HG02610 (cell line): ENCODE results near the gene HTR3A.

ENCODE experiments used
- ATAC-seq: cut with Tn5 transposase; IDR thresholded peaks from one replicate; pipeline ENCODE4 v1.9.1; 2021; ENCODE audit warnings: mild to moderate bottlenecking, moderate library complexity; ENCODE audit not compliant: unreplicated experiment

The HTR3A gene

GRCh38 chr11:113977701-113978100, 2.8 kb downstream of the HTR3A start:
- no peak for ATAC-seq

DNA sequence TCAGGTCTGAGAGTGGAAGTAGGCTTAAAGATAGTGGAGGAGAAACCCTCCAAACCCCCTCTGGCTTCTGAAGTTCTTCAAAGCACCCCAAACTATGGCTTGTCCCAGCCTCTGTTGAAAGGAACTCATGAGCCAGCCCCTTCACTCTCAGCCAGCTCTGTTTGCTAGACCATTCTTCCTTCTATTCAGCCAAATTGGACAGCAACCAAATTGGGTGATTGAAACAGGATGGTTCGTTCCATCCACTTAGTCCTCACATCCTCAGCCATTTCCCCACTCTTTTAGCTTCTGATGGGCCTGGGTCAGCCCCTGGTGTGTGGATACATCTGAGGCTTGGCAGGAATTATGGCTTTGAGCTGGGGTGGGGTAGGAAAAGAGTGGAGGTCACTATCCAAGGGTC, 4.5 kb downstream of the HTR3A start:
- ATAC-seq = no peak

GRCh38 chr11:113980785-113981184, 5.9 kb downstream of the HTR3A start:
- ATAC-seq = no peak

GRCh38 chr11:113982306-113982705, 7.4 kb downstream of the HTR3A start:
- no peak for ATAC-seq

DNA sequence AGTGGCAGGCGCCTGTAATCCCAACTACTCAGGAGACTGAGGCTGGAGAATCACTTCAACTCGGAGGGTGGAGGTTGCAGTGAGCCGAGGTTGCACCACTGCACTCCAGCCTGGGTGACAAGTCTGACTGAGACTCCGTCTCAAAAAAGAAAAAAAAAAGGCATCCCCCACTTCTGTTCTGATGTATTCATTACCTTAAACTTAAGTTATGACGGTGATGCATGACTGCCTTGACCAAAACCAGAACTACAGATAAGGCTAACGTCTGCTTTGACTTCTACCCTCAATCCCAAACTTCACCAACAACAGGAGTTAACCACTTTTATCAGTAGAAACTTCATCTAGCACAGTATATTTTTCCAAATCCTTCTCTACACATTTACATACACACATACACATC, 9.9 kb downstream of the HTR3A start:
- ATAC-seq = no peak

GRCh38 chr11:113985906-113986305, 11.0 kb downstream of the HTR3A start:
- ATAC-seq = no peak

DNA sequence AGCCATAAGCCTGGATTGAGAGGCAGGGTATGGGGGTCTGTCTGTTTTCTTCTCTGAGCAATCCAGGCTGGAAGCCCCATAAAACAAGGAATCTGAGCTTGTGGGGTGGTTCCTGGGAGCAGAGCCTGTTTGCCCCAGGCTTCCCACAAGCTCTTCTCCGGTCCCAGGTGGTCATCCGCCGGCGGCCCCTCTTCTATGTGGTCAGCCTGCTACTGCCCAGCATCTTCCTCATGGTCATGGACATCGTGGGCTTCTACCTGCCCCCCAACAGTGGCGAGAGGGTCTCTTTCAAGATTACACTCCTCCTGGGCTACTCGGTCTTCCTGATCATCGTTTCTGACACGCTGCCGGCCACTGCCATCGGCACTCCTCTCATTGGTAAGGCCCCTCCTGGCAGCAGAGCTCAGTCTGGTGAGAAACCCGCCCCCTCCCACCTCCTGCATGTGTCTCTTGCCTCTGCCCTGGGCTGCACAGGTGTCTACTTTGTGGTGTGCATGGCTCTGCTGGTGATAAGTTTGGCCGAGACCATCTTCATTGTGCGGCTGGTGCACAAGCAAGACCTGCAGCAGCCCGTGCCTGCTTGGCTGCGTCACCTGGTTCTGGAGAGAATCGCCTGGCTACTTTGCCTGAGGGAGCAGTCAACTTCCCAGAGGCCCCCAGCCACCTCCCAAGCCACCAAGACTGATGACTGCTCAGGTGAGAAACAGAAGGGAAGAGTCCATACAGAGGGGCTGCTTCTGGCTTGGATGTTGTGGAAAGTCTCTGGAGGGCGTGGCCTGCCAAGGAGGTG, 11.6 kb downstream of the HTR3A start:
- no peak for ATAC-seq

DNA sequence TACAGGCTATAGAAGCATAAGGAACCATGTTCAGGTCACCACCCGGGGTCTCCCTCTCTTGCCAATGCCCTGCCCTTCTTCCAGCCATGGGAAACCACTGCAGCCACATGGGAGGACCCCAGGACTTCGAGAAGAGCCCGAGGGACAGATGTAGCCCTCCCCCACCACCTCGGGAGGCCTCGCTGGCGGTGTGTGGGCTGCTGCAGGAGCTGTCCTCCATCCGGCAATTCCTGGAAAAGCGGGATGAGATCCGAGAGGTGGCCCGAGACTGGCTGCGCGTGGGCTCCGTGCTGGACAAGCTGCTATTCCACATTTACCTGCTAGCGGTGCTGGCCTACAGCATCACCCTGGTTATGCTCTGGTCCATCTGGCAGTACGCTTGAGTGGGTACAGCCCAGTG, 14.5 kb downstream of the HTR3A start:
- ATAC-seq = no peak

DNA sequence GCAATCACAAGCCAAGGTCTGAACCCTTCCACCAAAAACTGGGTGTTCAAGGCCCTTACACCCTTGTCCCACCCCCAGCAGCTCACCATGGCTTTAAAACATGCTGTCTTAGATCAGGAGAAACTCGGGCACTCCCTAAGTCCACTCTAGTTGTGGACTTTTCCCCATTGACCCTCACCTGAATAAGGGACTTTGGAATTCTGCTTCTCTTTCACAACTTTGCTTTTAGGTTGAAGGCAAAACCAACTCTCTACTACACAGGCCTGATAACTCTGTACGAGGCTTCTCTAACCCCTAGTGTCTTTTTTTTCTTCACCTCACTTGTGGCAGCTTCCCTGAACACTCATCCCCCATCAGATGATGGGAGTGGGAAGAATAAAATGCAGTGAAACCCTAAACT, 15.0 kb downstream of the HTR3A start:
- ATAC-seq = no peak

DNA sequence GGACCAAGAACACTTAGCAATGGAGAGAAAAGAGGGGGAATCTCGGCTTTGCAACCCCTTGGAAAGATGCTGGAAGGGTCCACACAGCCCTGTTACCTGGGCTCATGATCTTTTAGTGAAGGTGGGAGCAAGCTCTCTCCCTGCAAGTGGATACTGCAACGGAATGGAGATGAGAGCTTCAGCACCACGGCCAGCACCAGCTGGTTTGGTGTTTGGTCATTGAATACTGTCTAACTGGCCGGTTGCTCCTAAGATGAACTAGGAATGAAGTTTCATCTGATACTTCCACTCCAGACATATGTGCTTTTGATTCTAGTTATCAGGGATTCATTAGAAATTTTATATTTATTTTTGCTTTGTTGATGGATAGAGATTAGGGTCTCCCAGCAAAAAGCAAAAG, 16.3 kb downstream of the HTR3A start:
- ATAC-seq = no peak

GRCh38 chr11:113991718-113992458, 17.0 kb downstream of the HTR3A start:
- ATAC-seq = no peak

- no peak for ATAC-seq
Measured at GRCh38 chr11:113992459-113993110, 17.7 kb downstream of the HTR3A start.

DNA sequence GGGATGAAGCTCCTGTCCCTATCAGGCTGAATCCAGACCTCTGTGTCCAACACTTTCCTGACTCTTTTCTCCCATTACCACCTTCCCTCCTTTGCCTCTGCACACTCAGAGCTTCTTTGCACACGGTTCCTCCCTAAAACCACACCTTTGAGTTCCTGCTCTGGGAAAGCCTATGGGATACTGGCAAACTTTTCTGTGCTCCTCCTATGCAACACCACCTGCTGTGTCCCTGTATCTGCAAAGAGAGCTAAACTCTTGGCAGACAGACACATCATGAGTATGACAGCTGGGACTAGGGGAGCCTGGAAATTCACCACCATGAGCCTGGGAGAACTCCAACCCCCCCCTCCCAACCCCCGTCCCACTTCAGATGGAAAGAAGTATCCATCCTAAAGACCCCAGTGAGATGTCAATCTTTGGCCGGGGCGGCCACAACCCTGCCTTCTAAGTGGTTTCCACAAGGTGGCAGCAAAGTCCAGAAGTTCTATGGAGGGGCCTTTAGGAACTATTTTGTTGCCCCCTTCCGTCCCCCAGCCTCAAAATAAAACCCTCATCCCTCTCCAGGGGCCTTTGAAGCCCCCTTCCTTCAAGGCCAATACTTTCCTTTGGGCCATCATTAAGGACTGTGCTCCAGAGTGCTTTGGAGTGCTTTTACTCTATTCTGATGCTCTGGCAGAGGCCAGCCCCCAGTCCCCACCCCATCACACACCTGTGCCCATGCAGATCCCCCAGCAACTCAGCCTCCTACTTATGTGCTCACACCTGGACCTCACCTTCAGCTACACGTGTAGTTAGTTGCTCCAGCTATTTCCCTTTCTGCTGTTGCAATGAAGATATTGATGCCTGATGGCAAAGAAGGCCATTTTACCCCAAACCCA, 19.4 kb downstream of the HTR3A start:
- ATAC-seq = no peak

- no peak for ATAC-seq
Measured at GRCh38 chr11:113997473-113997872, 22.6 kb downstream of the HTR3A start.

- no peak for ATAC-seq
Measured at GRCh38 chr11:113998574-113998973, 23.7 kb downstream of the HTR3A start.

DNA sequence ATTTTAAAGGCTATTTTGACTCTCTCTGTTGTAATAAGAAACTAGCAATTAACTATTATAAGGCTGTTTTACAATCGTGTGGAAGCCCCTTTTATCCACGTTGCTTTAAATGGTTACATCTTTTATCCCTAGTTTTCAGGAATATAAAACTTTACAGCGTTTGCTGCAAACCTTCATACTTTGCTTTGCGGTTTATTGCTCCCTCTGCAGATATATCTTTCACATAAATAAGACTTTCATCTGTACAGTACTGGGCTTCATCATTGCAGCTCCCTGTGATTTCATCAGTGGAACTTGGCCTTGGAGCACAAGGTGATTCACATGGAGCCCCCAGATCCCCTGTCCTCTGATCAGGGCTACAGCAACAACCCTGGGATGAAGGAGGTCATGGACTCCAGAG, 25.6 kb downstream of the HTR3A start:
- ATAC-seq = no peak

DNA sequence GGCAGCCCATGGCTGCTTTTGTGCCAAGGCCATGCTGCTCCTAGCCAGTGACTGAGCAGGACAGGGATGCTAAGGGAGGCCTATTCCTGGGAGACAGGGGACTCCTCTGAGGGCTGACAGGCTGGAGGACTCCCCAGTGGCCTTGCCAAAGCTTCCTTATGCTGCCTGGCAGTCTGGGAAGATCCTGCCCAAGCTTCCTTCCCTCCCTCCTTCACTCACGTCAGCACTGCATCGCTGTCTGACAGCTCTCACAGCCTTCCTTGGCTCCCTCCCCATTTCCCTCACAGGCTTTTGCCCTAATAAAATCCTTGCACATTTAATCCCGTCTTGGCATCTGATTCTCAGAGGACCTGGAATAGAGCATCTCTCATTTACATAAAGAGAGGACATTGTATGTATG, 26.5 kb downstream of the HTR3A start:
- no peak for ATAC-seq

- no peak for ATAC-seq
Measured at GRCh38 chr11:114008331-114008730, 33.4 kb downstream of the HTR3A start.

- ATAC-seq = no peak
Measured at GRCh38 chr11:114010931-114011330, 36.0 kb downstream of the HTR3A start.

- ATAC-seq = no peak
Measured at GRCh38 chr11:114011443-114011842, 36.5 kb downstream of the HTR3A start.

DNA sequence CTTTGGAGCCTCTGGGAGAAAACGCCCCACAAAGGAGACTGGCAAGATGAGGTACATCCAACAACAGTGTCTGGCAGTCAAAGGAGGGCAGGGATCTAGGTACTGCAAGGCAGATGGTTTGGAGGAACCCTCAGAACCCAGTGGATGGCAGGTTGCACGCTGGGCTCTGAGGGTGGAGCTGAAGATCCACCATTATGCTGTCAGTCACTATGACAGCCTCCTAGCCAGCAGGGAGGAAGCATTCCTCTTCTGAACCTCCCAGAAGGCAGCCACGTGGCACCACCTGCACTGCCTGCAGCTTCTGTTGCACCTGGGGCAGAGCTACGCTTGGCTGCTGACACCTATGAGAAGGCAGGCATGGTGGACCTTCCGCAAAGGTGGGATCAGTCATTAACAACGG, 40.2 kb downstream of the HTR3A start:
- no peak for ATAC-seq
